WTC11 (cell line): ENCODE results near the gene HDC. TPM values are rescaled to one million over a fixed set of nuclear protein-coding genes. Genes with fewer than 3 reads are reported as not detected.

Source experiments
- ATAC-seq: fragments of 200-7000 bp; cut with Tn5 transposase; 2 replicates; pipeline ENCODE4 v1.10.0; 2021; ENCODE audit warnings: mild to moderate bottlenecking, moderate library complexity
- CTCF ChIA-PET: fragments of 300-600 bp; sonication (Branson Sonifier 250); formaldehyde crosslinking; loops from one replicate; lab custom pipeline; 2021; ENCODE audit warnings: antibody characterized with exemption; lab: Charles Lee
- POLR2A ChIA-PET: fragments of 350-600 bp; sonication (Branson Sonifier 250); formaldehyde crosslinking; loops from one replicate; lab custom pipeline; 2021; ENCODE audit warnings: antibody characterized with exemption; lab: Charles Lee
- DNase-seq: peaks from one replicate; pipeline ENCODE4 v3.0.0; 2021; ENCODE audit warnings: low spot score
- H3K27ac Mint-ChIP-seq: 2 replicates; pipeline ENCODE4 v1.8.0; 2021; ENCODE audit warnings: mixed read lengths
- H3K27me3 Mint-ChIP-seq: 2 replicates; pipeline ENCODE4 v1.8.0; 2021; ENCODE audit warnings: low read depth, mild to moderate bottlenecking, moderate library complexity, mixed read lengths
- H3K36me3 Mint-ChIP-seq: 2 replicates; pipeline ENCODE4 v1.8.0; 2021; ENCODE audit warnings: mixed read lengths
- H3K4me1 Mint-ChIP-seq: 2 replicates; pipeline ENCODE4 v1.8.0; 2022; ENCODE audit warnings: mixed read lengths
- H3K4me3 Mint-ChIP-seq: 2 replicates; pipeline ENCODE4 v1.8.0; 2021; ENCODE audit warnings: mild to moderate bottlenecking, moderate library complexity, mixed read lengths
- H3K9me3 Mint-ChIP-seq: 2 replicates; pipeline ENCODE4 v1.8.0; 2021; ENCODE audit warnings: mixed read lengths
- CBFB ChIP-seq: sonication (generic); formaldehyde crosslinking; IDR thresholded peaks from 2 replicates; pipeline ENCODE4 v1.8.1; 2022; ENCODE audit warnings: mild to moderate bottlenecking, low read depth, missing genetic modification reagents
- CREM ChIP-seq: sonication (generic); formaldehyde crosslinking; IDR thresholded peaks from 2 replicates; pipeline ENCODE4 v1.8.1; 2022; ENCODE audit warnings: mild to moderate bottlenecking, missing genetic modification reagents, moderate library complexity
- ELF4 ChIP-seq: sonication (generic); formaldehyde crosslinking; IDR thresholded peaks from 2 replicates; pipeline ENCODE4 v1.8.1; 2022; ENCODE audit warnings: low read depth, mild to moderate bottlenecking, moderate library complexity, missing genetic modification reagents
- EMX1 ChIP-seq: fragments of 250-450 bp; sonication (Bioruptor Pico); IDR thresholded peaks from 2 replicates; pipeline ENCODE4 v1.8.0; 2021; ENCODE audit warnings: mild to moderate bottlenecking
- ETV6 ChIP-seq: sonication (generic); formaldehyde crosslinking; IDR thresholded peaks from 2 replicates; pipeline ENCODE4 v1.8.1; 2022; ENCODE audit warnings: mild to moderate bottlenecking, missing genetic modification reagents
- GABPB1 ChIP-seq: sonication (generic); formaldehyde crosslinking; IDR thresholded peaks from 2 replicates; pipeline ENCODE4 v1.8.1; 2023; ENCODE audit warnings: mild to moderate bottlenecking, missing genetic modification reagents
- GTF2I ChIP-seq: fragments of 250-450 bp; sonication (Bioruptor Pico); conservative IDR thresholded peaks from 2 replicates; pipeline ENCODE4 v1.4.0; 2021; ENCODE audit warnings: mild to moderate bottlenecking
- JUN ChIP-seq: sonication (generic); formaldehyde crosslinking; IDR thresholded peaks from 2 replicates; pipeline ENCODE4 v1.8.0; 2023; ENCODE audit warnings: mild to moderate bottlenecking, missing genetic modification reagents
- MXD4 ChIP-seq: fragments of 250-450 bp; sonication (Bioruptor Pico); IDR thresholded peaks from 2 replicates; pipeline ENCODE4 v1.8.0; 2021; ENCODE audit warnings: mild to moderate bottlenecking, moderate library complexity, borderline replicate concordance
- MYBL2 ChIP-seq: sonication (generic); formaldehyde crosslinking; IDR thresholded peaks from 2 replicates; pipeline ENCODE4 v1.8.1; 2023; ENCODE audit warnings: mild to moderate bottlenecking, moderate library complexity, missing genetic modification reagents
- SP1 ChIP-seq: sonication (generic); formaldehyde crosslinking; conservative IDR thresholded peaks from 2 replicates; pipeline ENCODE4 v1.8.1; 2022; ENCODE audit warnings: missing genetic modification reagents
- ZBTB21 ChIP-seq: sonication (generic); formaldehyde crosslinking; IDR thresholded peaks from 2 replicates; pipeline ENCODE4 v1.8.1; 2023; ENCODE audit warnings: mild to moderate bottlenecking, missing genetic modification reagents, borderline replicate concordance
- ZNF138 ChIP-seq: sonication (generic); formaldehyde crosslinking; conservative IDR thresholded peaks from 2 replicates; pipeline ENCODE4 v1.8.1; 2022; ENCODE audit warnings: mild to moderate bottlenecking, moderate library complexity, missing genetic modification reagents
- ZNF232 ChIP-seq: sonication (generic); formaldehyde crosslinking; IDR thresholded peaks from 2 replicates; pipeline ENCODE4 v1.8.0; 2022; ENCODE audit warnings: mild to moderate bottlenecking, missing genetic modification reagents
- ZNF317 ChIP-seq: sonication (generic); formaldehyde crosslinking; IDR thresholded peaks from 2 replicates; pipeline ENCODE4 v1.8.1; 2023; ENCODE audit warnings: low read depth, mild to moderate bottlenecking, moderate library complexity, missing genetic modification reagents, borderline replicate concordance
- total RNA-seq: library from RNA; stranded (reverse); gene quantifications from 3 replicates; pipeline ENCODE4 v1.2.3, GENCODE V29; 2021
- TF ChIP-seq, protein P1 (sequence below): fragments of 250-450 bp; sonication (Bioruptor Pico); IDR thresholded peaks from 2 replicates; pipeline ENCODE4 v1.9.0; 2021; ENCODE audit warnings: moderate library complexity, mild to moderate bottlenecking, inconsistent platforms, borderline replicate concordance
- TF ChIP-seq, protein P2 (sequence below): sonication (generic); formaldehyde crosslinking; conservative IDR thresholded peaks from 2 replicates; pipeline ENCODE4 v1.8.1; 2022; ENCODE audit warnings: mild to moderate bottlenecking, missing genetic modification reagents
- TF ChIP-seq, protein P3 (sequence below): sonication (generic); formaldehyde crosslinking; IDR thresholded peaks from 2 replicates; pipeline ENCODE4 v1.8.1; 2022; ENCODE audit warnings: mild to moderate bottlenecking, moderate library complexity, missing genetic modification reagents
- TF ChIP-seq, protein P4 (sequence below): sonication (generic); formaldehyde crosslinking; IDR thresholded peaks from 2 replicates; pipeline ENCODE4 v1.8.1; 2023; ENCODE audit warnings: mild to moderate bottlenecking, moderate library complexity, missing genetic modification reagents
- TF ChIP-seq, protein P5 (sequence below): sonication (generic); formaldehyde crosslinking; IDR thresholded peaks from 2 replicates; pipeline ENCODE4 v1.8.0; 2023; ENCODE audit warnings: mild to moderate bottlenecking, missing genetic modification reagents
- TF ChIP-seq, protein P6 (sequence below): sonication (generic); formaldehyde crosslinking; IDR thresholded peaks from 2 replicates; pipeline ENCODE4 v1.8.0; 2023; ENCODE audit warnings: missing genetic modification reagents, mild to moderate bottlenecking, borderline replicate concordance

HDC gene
- total RNA-seq, 1 experiment from 2014 or later: not detected

DNA sequence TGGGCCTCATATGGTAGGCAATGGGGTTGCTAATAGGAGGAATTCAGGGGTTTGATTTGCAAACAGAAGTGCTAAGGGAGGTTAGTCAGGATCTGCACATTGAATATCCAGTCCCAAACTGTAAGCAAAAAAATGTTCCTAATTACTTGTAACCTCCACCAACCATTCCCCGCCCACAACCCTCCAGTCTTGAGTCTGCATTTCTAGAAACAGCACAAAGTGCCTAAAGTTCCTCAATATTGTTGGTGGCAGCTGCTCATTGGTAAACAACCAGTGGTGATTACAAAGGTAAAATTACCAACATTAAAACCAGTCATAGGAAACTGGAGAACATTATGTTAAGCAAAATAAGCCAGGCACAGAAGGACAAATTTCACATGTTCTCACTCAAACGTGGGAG lies 18.9 kb downstream of the HDC start:
- Mint-ChIP-seq H3K36me3 (no peaks in the 10 kb centered on the region), H3K4me3 (no peak overlapping the region), H3K27ac (no peak overlapping the region), H3K4me1 (peaks cover 3% of the 10 kb centered on the region; the same call in 1 of the 2 replicates), H3K27me3 (no peaks in the 10 kb centered on the region; the same call in 1 of the 2 replicates), H3K9me3 (no peaks in the 10 kb centered on the region)
- DNase-seq (no peak), ATAC-seq (no peak)
- CTCF ChIA-PET: no interaction called here
- TF ChIP-seq, protein P1, sequence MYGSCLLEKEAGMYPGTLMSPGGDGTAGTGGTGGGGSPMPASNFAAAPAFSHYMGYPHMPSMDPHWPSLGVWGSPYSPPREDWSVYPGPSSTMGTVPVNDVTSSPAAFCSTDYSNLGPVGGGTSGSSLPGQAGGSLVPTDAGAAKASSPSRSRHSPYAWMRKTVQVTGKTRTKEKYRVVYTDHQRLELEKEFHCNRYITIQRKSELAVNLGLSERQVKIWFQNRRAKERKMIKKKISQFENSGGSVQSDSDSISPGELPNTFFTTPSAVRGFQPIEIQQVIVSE: no peak
- TF ChIP-seq ZNF232: no peak
- TF ChIP-seq, protein P2, sequence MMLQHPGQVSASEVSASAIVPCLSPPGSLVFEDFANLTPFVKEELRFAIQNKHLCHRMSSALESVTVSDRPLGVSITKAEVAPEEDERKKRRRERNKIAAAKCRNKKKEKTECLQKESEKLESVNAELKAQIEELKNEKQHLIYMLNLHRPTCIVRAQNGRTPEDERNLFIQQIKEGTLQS (CRISPR knock-in tag): no peak
- TF ChIP-seq, protein P3, sequence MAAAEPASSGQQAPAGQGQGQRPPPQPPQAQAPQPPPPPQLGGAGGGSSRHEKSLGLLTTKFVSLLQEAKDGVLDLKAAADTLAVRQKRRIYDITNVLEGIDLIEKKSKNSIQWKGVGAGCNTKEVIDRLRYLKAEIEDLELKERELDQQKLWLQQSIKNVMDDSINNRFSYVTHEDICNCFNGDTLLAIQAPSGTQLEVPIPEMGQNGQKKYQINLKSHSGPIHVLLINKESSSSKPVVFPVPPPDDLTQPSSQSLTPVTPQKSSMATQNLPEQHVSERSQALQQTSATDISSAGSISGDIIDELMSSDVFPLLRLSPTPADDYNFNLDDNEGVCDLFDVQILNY (CRISPR knock-in tag): no peak
- no peak for TF ChIP-seq CBFB (CRISPR knock-in tag)
- TF ChIP-seq MYBL2 (CRISPR knock-in tag): no peak
- POLR2A ChIA-PET: no interaction called here

DNA sequence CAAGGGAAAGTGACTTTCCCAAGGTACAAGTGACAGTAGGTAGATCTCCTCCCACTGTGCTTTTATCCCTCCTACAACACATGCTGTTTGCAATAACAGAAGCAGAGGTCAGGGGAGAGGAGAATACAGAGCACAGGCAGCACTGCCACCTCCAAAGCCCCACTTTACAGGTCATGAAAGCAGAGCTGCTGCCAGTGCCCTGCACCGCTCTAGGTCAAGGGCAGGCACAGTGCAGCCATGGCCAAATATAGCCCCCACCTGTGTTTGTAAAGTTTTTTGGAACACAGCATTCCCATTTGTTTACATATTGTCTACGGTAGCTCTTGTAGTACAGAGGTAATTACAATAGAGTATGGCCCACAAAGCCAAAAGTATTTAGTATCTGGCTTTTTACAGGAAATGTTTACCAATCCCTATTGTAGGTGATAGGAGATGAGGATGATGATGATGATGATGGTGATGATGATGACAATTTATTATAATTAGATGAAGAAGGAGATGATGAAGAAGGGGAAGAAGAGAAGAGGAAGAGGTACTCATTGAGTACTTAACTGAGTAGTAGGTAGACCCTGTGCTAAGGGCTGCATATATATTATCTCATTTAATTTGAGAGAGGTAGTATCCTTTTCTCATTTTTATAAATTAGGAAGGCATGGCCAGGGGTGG lies 20.4 kb downstream of the HDC start:
- Mint-ChIP-seq H3K4me1 (peaks cover 3% of the 10 kb centered on the region; the same call in 1 of the 2 replicates), H3K4me3 (no peak overlapping the region), H3K36me3 (no peaks in the 10 kb centered on the region), H3K9me3 (no peaks in the 10 kb centered on the region), H3K27me3 (no peaks in the 10 kb centered on the region), H3K27ac (no peak overlapping the region)
- ChIA-PET POLR2A (no interaction called here), CTCF (interaction anchor here (1.1 kb wide), 2 partner anchors 9 to 71 kb away, joined by 3 to 5 read pairs; no protein-coding TSS in a partner anchor)
- DNase-seq (no peak), ATAC-seq (no peak)
- TF ChIP-seq, protein P4, sequence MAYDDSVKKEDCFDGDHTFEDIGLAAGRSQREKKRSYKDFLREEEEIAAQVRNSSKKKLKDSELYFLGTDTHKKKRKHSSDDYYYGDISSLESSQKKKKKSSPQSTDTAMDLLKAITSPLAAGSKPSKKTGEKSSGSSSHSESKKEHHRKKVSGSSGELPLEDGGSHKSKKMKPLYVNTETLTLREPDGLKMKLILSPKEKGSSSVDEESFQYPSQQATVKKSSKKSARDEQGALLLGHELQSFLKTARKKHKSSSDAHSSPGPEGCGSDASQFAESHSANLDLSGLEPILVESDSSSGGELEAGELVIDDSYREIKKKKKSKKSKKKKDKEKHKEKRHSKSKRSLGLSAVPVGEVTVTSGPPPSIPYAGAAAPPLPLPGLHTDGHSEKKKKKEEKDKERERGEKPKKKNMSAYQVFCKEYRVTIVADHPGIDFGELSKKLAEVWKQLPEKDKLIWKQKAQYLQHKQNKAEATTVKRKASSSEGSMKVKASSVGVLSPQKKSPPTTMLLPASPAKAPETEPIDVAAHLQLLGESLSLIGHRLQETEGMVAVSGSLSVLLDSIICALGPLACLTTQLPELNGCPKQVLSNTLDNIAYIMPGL: no peak
- TF ChIP-seq GTF2I (no peak), JUN (CRISPR knock-in tag) (no peak), ELF4 (CRISPR knock-in tag) (no peak), ZNF317 (CRISPR knock-in tag) (no peak), ETV6 (CRISPR knock-in tag) (no peak), ZNF138 (CRISPR knock-in tag) (no peak), CREM (no peak), MXD4 (no peak), ZBTB21 (CRISPR knock-in tag) (no peak), SP1 (CRISPR knock-in tag) (no peak), GABPB1 (CRISPR knock-in tag) (no peak), EMX1 (CRISPR knock-in tag) (no peak)
- TF ChIP-seq, protein P5, sequence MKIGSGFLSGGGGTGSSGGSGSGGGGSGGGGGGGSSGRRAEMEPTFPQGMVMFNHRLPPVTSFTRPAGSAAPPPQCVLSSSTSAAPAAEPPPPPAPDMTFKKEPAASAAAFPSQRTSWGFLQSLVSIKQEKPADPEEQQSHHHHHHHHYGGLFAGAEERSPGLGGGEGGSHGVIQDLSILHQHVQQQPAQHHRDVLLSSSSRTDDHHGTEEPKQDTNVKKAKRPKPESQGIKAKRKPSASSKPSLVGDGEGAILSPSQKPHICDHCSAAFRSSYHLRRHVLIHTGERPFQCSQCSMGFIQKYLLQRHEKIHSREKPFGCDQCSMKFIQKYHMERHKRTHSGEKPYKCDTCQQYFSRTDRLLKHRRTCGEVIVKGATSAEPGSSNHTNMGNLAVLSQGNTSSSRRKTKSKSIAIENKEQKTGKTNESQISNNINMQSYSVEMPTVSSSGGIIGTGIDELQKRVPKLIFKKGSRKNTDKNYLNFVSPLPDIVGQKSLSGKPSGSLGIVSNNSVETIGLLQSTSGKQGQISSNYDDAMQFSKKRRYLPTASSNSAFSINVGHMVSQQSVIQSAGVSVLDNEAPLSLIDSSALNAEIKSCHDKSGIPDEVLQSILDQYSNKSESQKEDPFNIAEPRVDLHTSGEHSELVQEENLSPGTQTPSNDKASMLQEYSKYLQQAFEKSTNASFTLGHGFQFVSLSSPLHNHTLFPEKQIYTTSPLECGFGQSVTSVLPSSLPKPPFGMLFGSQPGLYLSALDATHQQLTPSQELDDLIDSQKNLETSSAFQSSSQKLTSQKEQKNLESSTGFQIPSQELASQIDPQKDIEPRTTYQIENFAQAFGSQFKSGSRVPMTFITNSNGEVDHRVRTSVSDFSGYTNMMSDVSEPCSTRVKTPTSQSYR (CRISPR knock-in tag): no peak
- TF ChIP-seq, protein P1: no peak
- TF ChIP-seq, protein P6, sequence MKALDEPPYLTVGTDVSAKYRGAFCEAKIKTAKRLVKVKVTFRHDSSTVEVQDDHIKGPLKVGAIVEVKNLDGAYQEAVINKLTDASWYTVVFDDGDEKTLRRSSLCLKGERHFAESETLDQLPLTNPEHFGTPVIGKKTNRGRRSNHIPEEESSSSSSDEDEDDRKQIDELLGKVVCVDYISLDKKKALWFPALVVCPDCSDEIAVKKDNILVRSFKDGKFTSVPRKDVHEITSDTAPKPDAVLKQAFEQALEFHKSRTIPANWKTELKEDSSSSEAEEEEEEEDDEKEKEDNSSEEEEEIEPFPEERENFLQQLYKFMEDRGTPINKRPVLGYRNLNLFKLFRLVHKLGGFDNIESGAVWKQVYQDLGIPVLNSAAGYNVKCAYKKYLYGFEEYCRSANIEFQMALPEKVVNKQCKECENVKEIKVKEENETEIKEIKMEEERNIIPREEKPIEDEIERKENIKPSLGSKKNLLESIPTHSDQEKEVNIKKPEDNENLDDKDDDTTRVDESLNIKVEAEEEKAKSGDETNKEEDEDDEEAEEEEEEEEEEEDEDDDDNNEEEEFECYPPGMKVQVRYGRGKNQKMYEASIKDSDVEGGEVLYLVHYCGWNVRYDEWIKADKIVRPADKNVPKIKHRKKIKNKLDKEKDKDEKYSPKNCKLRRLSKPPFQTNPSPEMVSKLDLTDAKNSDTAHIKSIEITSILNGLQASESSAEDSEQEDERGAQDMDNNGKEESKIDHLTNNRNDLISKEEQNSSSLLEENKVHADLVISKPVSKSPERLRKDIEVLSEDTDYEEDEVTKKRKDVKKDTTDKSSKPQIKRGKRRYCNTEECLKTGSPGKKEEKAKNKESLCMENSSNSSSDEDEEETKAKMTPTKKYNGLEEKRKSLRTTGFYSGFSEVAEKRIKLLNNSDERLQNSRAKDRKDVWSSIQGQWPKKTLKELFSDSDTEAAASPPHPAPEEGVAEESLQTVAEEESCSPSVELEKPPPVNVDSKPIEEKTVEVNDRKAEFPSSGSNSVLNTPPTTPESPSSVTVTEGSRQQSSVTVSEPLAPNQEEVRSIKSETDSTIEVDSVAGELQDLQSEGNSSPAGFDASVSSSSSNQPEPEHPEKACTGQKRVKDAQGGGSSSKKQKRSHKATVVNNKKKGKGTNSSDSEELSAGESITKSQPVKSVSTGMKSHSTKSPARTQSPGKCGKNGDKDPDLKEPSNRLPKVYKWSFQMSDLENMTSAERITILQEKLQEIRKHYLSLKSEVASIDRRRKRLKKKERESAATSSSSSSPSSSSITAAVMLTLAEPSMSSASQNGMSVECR: no peak
